SK-N-SH treated with all-trans-retinoic acid at 6 μM for 48 hours (cell line): ENCODE results near the gene LAPTM4A.

Experiments used
- BACH2 ChIP-seq: fragments of 250-450 bp; sonication (Bioruptor Pico); IDR thresholded peaks from 2 replicates; pipeline ENCODE4 v1.9.0; 2021; ENCODE audit warnings: mild to moderate bottlenecking, borderline replicate concordance
- ESRRG ChIP-seq: fragments of 250-450 bp; sonication (Bioruptor Pico); IDR thresholded peaks from 2 replicates; pipeline ENCODE4 v1.6.1; 2021; ENCODE audit warnings: mild to moderate bottlenecking
- TCF4 ChIP-seq: fragments of 250-450 bp; sonication (Bioruptor Pico); IDR thresholded peaks from 2 replicates; pipeline ENCODE4 v1.8.0; 2021; ENCODE audit warnings: mild to moderate bottlenecking, moderate library complexity, borderline replicate concordance
- ZFP3 ChIP-seq: fragments of 250-450 bp; sonication (Bioruptor Pico); IDR thresholded peaks from 2 replicates; pipeline ENCODE4 v1.5.0; 2020; ENCODE audit warnings: mild to moderate bottlenecking, moderate library complexity
- ZFP30 ChIP-seq: fragments of 450-650 bp; formaldehyde crosslinking; IDR thresholded peaks from 2 replicates; pipeline ENCODE4 v1.5.0; 2022; ENCODE audit warnings: mild to moderate bottlenecking, moderate library complexity
- ZNF8 ChIP-seq: fragments of 450-650 bp; formaldehyde crosslinking; IDR thresholded peaks from 2 replicates; pipeline ENCODE4 v1.5.0; 2020; ENCODE audit warnings: mild to moderate bottlenecking, moderate library complexity

DNA sequence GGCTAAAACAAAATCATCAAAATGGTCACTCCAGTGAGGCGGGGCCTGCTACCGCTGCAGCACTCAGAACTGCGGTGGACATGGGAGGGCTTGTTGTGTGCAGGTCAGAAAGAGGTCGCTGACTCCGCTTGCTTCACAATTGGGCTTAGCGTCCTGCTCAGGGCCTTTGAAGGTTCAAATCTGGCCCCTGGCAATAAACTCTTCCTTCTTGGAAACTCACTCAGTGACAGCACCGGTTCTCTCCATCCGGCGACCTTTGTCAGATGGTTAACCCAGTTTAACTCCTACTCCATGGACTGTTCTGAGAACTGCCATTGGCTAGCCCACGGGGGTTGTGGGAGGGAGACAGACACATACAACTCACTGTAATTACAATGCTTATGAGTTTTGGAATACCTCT, 29.0 kb upstream of the LAPTM4A start:
- TF ChIP-seq ZFP3 (CRISPR knock-in tag) (no peak), BACH2 (CRISPR knock-in tag) (no peak), ZFP30 (CRISPR knock-in tag) (no peak), TCF4 (CRISPR knock-in tag) (no peak), ZNF8 (no peak), ESRRG (CRISPR knock-in tag) (no peak)
